BJ (cell line): ENCODE data around the gene LCT. TPM values are rescaled to one million over a fixed set of nuclear protein-coding genes. Genes with fewer than 3 reads are reported as not detected.

Experiments
- CTCF ChIA-PET: fragments of 350-600 bp; formaldehyde crosslinking; extraction: SDS; loops from one replicate; lab custom pipeline; 2021; ENCODE audit warnings: antibody characterized with exemption, inconsistent platforms; lab: Yijun Ruan, JAX
- POLR2A ChIA-PET: fragments of 300-600 bp; sonication (Branson Sonifier 250); formaldehyde crosslinking; extraction: SDS; loops from one replicate; lab custom pipeline; 2021; ENCODE audit warnings: antibody characterized with exemption; lab: Charles Lee
- DNase-seq: peaks from one replicate; pipeline ENCODE4 v3.0.0-alpha.2; 2011; ENCODE audit warnings: low read depth
- H3K27me3 ChIP-seq: 2 replicates; pipeline ENCODE4 v1.6.0; 2011; ENCODE audit warnings: low read length; ENCODE audit not compliant: control insufficient read depth, insufficient read depth
- H3K36me3 ChIP-seq: 2 replicates; pipeline ENCODE4 v1.5.1; 2011; ENCODE audit warnings: low read length; ENCODE audit not compliant: control insufficient read depth, insufficient read depth
- H3K4me3 ChIP-seq: 2 replicates; pipeline ENCODE4 v1.5.1; 2011; ENCODE audit warnings: low read depth, mild to moderate bottlenecking, control low read depth, low read length
- polyA plus RNA-seq: library from polyadenylated mRNA; depleted of rRNA; stranded (reverse); fragments of >200 nt; gene quantifications from 2 replicates; pipeline ENCODE4 v1.2.3, GENCODE V29; 2011
- TF ChIP-seq, protein P1 (sequence below): IDR thresholded peaks from 2 replicates; pipeline ENCODE4 v1.5.1; 2011; ENCODE audit warnings: low read depth, mild to moderate bottlenecking, control low read depth, inconsistent platforms, low read length, moderate library complexity; ENCODE audit not compliant: insufficient read depth

LCT gene
- polyA plus RNA-seq, 1 experiment: not detected

DNA sequence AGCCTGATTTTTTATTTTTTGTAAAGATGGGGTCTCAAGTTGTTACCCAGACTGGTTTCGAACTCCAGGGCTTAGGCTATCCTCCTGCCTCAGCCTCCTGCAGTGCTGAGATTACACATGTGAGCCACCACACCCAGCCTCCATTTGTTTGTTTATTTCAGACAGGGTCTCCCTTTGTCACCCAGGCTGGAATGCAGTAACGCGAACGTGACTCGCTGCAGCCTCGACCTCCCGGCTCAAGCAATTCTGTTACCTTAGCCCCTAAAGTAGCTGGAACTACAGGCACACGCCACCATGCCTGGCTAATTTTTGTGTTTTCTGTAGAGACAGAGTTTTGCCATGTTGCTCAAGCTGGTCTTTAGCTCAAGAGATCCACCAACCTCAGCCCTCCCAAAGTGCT, 68.1 kb downstream of the LCT start:
- DNase-seq: no peak
- CTCF ChIA-PET: no interaction called here
- Histone ChIP-seq H3K27me3 (no peaks in the 10 kb centered on the region), H3K36me3 (peaks cover 14% of the 10 kb centered on the region), H3K4me3 (no peak overlapping the region)
- TF ChIP-seq, protein P1, sequence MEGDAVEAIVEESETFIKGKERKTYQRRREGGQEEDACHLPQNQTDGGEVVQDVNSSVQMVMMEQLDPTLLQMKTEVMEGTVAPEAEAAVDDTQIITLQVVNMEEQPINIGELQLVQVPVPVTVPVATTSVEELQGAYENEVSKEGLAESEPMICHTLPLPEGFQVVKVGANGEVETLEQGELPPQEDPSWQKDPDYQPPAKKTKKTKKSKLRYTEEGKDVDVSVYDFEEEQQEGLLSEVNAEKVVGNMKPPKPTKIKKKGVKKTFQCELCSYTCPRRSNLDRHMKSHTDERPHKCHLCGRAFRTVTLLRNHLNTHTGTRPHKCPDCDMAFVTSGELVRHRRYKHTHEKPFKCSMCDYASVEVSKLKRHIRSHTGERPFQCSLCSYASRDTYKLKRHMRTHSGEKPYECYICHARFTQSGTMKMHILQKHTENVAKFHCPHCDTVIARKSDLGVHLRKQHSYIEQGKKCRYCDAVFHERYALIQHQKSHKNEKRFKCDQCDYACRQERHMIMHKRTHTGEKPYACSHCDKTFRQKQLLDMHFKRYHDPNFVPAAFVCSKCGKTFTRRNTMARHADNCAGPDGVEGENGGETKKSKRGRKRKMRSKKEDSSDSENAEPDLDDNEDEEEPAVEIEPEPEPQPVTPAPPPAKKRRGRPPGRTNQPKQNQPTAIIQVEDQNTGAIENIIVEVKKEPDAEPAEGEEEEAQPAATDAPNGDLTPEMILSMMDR: no peak
- POLR2A ChIA-PET: no interaction called here

DNA sequence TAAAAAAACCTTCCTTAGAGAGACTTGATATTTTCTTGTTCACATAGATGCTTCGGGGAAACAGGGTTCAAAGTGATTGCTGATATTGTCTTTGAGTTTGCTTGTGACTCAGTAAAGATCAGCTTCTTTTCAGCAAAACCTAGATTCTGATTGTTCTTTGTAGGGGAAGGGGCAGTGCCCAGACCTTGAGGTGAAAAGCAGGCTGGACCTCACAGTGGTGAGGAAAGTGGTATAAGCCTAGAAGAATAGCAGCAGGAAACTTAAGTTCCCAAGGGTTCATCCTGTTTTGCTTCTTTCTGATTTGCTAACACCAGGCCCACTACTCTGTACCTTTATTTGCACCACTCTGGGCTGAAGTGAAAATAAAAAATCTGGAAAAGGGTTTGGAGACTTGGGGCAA, 74.5 kb downstream of the LCT start:
- CTCF ChIA-PET: interaction anchor here (0.8 kb wide), 1 partner anchor 11 kb away, joined by 4 read pairs; no protein-coding TSS in a partner anchor
- TF ChIP-seq, protein P1: no peak
- DNase-seq: no peak
- Histone ChIP-seq H3K4me3 (no peak overlapping the region), H3K27me3 (no peaks in the 10 kb centered on the region), H3K36me3 (peaks cover 16% of the 10 kb centered on the region)
- POLR2A ChIA-PET: no interaction called here

GRCh38 chr2:135762022-135762421, 75.0 kb downstream of the LCT start:
- TF ChIP-seq, protein P1: no peak
- no peak for DNase-seq
- peaks cover 17% of the 10 kb centered on the region for H3K36me3 ChIP-seq
- H3K27me3 ChIP-seq: no peaks in the 10 kb centered on the region
- ChIA-PET POLR2A (no interaction called here), CTCF (interaction anchor here (0.7 to 0.9 kb wide), 3 partner anchors 10 to 36 kb away, joined by 3 to 4 read pairs (median 4); no protein-coding TSS in a partner anchor)
- no peak overlapping the region for H3K4me3 ChIP-seq

DNA sequence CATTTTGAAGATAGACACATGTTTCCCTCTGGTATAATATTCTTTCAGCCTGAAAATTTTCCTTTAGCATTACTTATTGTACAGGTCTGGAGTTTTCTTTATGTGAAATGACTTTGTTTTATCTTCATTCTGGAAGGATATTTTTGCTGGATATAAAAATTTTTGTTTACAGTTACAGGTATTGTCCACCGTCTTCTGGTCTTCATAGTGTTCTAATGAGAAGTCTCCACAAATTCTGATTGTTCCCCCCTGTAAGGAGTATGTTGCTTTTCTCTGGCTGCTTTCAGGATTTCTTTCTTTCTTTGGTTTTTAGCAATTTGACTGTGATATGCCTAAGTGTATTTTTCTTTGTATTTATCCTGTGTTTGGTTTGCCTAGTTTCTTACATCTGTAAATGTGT, 80.3 kb downstream of the LCT start:
- DNase-seq: no peak
- Histone ChIP-seq H3K4me3 (no peak overlapping the region), H3K27me3 (no peaks in the 10 kb centered on the region), H3K36me3 (peaks cover 17% of the 10 kb centered on the region)
- ChIA-PET POLR2A (no interaction called here), CTCF (interaction anchor here (1.2 kb wide), 1 partner anchor 10 kb away, joined by 3 read pairs; no protein-coding TSS in a partner anchor)
- TF ChIP-seq, protein P1: no peak

DNA sequence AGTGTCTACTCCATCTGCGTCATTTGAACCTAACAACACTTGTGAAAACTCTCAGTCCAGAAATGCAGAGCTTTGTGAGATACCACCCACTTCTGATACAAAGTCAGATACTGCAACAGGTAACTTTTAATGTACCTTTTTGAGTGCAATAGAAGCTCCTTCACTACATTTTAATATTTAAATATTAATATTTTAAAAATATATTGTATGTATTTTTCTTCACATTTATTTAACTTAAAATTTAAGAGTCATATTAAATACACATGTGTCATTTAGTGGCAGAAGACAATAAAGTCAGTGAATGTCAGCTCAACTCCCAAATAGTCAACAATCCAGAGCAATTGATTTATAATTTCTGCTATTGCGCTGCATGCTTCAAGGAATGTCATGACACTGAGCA, 81.4 kb downstream of the LCT start:
- Histone ChIP-seq H3K36me3 (peaks cover 15% of the 10 kb centered on the region), H3K27me3 (no peaks in the 10 kb centered on the region), H3K4me3 (no peak overlapping the region)
- TF ChIP-seq, protein P1: no peak
- ChIA-PET CTCF (interaction anchor here (0.9 to 1.8 kb wide), 3 partner anchors 9 to 41 kb away, joined by 3 to 6 read pairs (median 4); partner anchors contain the start of gene UBXN4), POLR2A (no interaction called here)
- DNase-seq: no peak
